Measurements from ENCODE around the gene APBB2. TPM values are rescaled to one million over a fixed set of nuclear protein-coding genes. Genes with fewer than 3 reads are reported as not detected.

The APBB2 gene
- total and polyA plus RNA-seq, 12 donors, result 5.2 to 35.4 (median 26.3) TPM

GRCh38 chr4:40897557-40898203 lies 316.7 kb downstream of the APBB2 start:
- TF ChIP-seq, protein P1, sequence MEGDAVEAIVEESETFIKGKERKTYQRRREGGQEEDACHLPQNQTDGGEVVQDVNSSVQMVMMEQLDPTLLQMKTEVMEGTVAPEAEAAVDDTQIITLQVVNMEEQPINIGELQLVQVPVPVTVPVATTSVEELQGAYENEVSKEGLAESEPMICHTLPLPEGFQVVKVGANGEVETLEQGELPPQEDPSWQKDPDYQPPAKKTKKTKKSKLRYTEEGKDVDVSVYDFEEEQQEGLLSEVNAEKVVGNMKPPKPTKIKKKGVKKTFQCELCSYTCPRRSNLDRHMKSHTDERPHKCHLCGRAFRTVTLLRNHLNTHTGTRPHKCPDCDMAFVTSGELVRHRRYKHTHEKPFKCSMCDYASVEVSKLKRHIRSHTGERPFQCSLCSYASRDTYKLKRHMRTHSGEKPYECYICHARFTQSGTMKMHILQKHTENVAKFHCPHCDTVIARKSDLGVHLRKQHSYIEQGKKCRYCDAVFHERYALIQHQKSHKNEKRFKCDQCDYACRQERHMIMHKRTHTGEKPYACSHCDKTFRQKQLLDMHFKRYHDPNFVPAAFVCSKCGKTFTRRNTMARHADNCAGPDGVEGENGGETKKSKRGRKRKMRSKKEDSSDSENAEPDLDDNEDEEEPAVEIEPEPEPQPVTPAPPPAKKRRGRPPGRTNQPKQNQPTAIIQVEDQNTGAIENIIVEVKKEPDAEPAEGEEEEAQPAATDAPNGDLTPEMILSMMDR (IDR thresholded peaks at IDR 0.05), result peak; percentile 57 to 85 (median 79)
- ATAC-seq (peak in 6 of 8 donors; percentile 56 to 71 (median 66)), DNase-seq (peak; percentile 67 to 73)
- Histone ChIP-seq H3K4me3 (peak overlapping the region in 1 of 10 donors; percentile 3), H3K27ac (no peak overlapping the region), H3K9me3 (no peaks in the 10 kb centered on the region), H3K27me3 (no peaks in the 10 kb centered on the region), H3K36me3 (peaks cover 0 to 67% (median 0%) of the 10 kb centered on the region in 9 donors), H3K4me1 (peaks cover 0 to 7% (median 0%) of the 10 kb centered on the region in 9 donors)
- WGBS, 2 donors, result 42 to 45% methylated on average over 10 of the region's 10 CpGs
- intact Hi-C loops (cut with DNase I), result loop anchor here in 9 of 10 donors (2.0 to 10.0 kb wide), 7 partner anchors 50 to 163 kb away; partner anchors contain the start of gene NSUN7 (in 1 of the 9)

- ATAC-seq (no peak), DNase-seq (no peak)
- H3K27ac ChIP-seq, result no peak overlapping the region
- peaks cover 0 to 6% (median 0%) of the 10 kb centered on the region in 9 donors for H3K4me1 ChIP-seq
- H3K27me3 ChIP-seq, result no peaks in the 10 kb centered on the region
- peaks cover 0 to 89% (median 6%) of the 10 kb centered on the region in 9 donors for H3K36me3 ChIP-seq
- TF ChIP-seq, protein P1 (IDR thresholded peaks at IDR 0.05), result no peak
- intact Hi-C loops (cut with DNase I), result loop anchor here in 6 of 10 donors (10.0 kb wide), 3 partner anchors 46 to 156 kb away; partner anchors contain the start of gene NSUN7 (in 1 of the 6)
- WGBS, 2 donors, result 88 to 92% methylated on average over 6 of the region's 6 CpGs
- H3K9me3 ChIP-seq, result no peaks in the 10 kb centered on the region
- H3K4me3 ChIP-seq, result no peak overlapping the region
Measured at GRCh38 chr4:40890764-40891163, 323.6 kb downstream of the APBB2 start.

DNA sequence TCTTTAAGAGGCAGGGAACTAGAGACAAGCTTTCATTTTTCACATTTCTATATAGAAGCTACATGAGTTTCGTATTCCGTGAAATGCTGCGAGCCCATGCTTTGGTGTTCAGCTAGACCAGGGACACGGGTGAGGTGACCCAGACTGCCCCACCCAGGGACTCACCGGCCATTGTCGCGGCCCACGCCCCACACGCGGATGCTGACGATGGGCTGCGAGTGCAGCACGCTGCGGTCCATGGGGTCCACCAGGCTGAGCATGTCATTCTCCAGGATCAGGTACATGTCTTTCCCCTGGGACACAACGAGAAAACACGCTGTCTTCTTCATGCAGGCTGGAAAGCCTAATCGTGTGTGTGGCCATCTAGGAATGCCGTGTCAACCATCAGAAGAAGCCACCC lies 324.1 kb downstream of the APBB2 start:
- 95 to 97% methylated on average over 18 of the region's 18 CpGs for WGBS, 2 donors
- H3K36me3 ChIP-seq, result peaks cover 0 to 94% (median 6%) of the 10 kb centered on the region in 9 donors
- H3K4me1 ChIP-seq, result peaks cover 0 to 6% (median 0%) of the 10 kb centered on the region in 9 donors
- no peak for ATAC-seq
- intact Hi-C loops (cut with DNase I), result loop anchor here in 6 of 10 donors (10.0 kb wide), 3 partner anchors 45 to 155 kb away; partner anchors contain the start of gene NSUN7 (in 1 of the 6)
- no peak overlapping the region for H3K27ac ChIP-seq
- no peak for DNase-seq
- H3K9me3 ChIP-seq, result no peaks in the 10 kb centered on the region
- TF ChIP-seq, protein P1 (IDR thresholded peaks at IDR 0.05), result no peak
- H3K4me3 ChIP-seq, result no peak overlapping the region
- no peaks in the 10 kb centered on the region for H3K27me3 ChIP-seq

DNA sequence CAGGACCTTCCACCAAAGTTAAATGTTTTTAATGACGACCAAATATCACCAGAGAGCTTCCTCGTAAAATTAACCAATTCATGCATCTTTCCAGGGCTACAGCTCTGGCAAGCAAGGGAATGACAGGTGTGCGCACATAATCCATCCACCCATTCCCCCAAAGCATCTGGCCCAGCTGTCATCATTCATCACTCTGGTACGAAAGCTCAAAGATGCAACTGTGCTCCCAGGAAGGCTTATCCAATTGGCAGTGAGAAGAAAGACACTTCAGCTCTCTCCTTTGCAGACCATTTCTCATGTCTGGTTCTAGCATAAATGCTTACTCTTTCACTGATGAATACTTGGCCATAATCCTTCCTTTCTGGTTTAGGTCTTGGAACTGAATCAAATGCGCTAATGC lies 325.4 kb downstream of the APBB2 start:
- no peaks in the 10 kb centered on the region for H3K9me3 ChIP-seq
- peaks cover 0 to 93% (median 6%) of the 10 kb centered on the region in 9 donors for H3K36me3 ChIP-seq
- intact Hi-C loops (cut with DNase I), result no loop called here
- no peak overlapping the region for H3K4me3 ChIP-seq
- ATAC-seq (no peak), DNase-seq (no peak)
- H3K27ac ChIP-seq, result no peak overlapping the region
- H3K4me1 ChIP-seq, result peaks cover 0 to 6% (median 0%) of the 10 kb centered on the region in 9 donors
- 91 to 97% methylated on average over 5 of the region's 5 CpGs for WGBS, 2 donors
- TF ChIP-seq, protein P1 (IDR thresholded peaks at IDR 0.05), result no peak
- no peaks in the 10 kb centered on the region for H3K27me3 ChIP-seq

All from heart right ventricle (tissue), 16 donors.